Lung (tissue), 12 donors: ENCODE data around the gene RCN2. TPM values are rescaled to one million over a fixed set of nuclear protein-coding genes. Genes with fewer than 3 reads are reported as not detected.

ENCODE experiments used
- ATAC-seq: fragments of 200-7000 bp; cut with Tn5 transposase; one replicate; pipeline ENCODE4 v1.9.1; 2020; ENCODE audit warnings: moderate number of reproducible peaks; ENCODE audit not compliant: insufficient read depth, low FRiP score
- DNase-seq, 3 donors: peaks; one replicate each; pipeline ENCODE4 v3.0.0-alpha.2; 2013 to 2017
- H3K27ac ChIP-seq, 2 donors: one replicate each; pipeline ENCODE4 v1.5.1; 2013; ENCODE audit warnings: mild to moderate bottlenecking in 2 of 2, moderate library complexity in 2 of 2, control low read depth in 1 of 2, inconsistent platforms in 1 of 2, low read depth in 1 of 2, low read length in 1 of 2
- H3K27me3 ChIP-seq, 3 donors: one replicate each; pipeline ENCODE4 v1.5.1; 2013; ENCODE audit warnings: low read length in 2 of 3; ENCODE audit not compliant: control insufficient read depth in 3 of 3, insufficient read depth in 3 of 3
- H3K36me3 ChIP-seq, 4 donors: one replicate each; pipeline ENCODE4 v1.5.1; 2013; ENCODE audit warnings: low read length in 4 of 4, mild to moderate bottlenecking in 1 of 4, moderate library complexity in 1 of 4; ENCODE audit not compliant: control insufficient read depth in 4 of 4, insufficient read depth in 4 of 4
- H3K4me1 ChIP-seq, 5 donors: one replicate each; pipeline ENCODE4 v1.5.1; 2013; ENCODE audit warnings: low read length in 5 of 5, mild to moderate bottlenecking in 2 of 5, moderate library complexity in 1 of 5; ENCODE audit not compliant: control insufficient read depth in 5 of 5, insufficient read depth in 5 of 5
- H3K4me3 ChIP-seq: one replicate; pipeline ENCODE4 v1.5.1; 2013; ENCODE audit warnings: mild to moderate bottlenecking, control low read depth, moderate library complexity
- H3K9ac ChIP-seq, 2 donors: one replicate each; pipeline ENCODE4 v1.5.1; 2013; ENCODE audit warnings: low read length in 2 of 2, control low read depth in 1 of 2; ENCODE audit not compliant: insufficient read depth in 1 of 2
- H3K9me3 ChIP-seq, 4 donors: one replicate each; pipeline ENCODE4 v1.5.1; 2013; ENCODE audit warnings: low read length in 3 of 4, mild to moderate bottlenecking in 1 of 4, moderate library complexity in 1 of 4; ENCODE audit not compliant: control insufficient read depth in 4 of 4, insufficient read depth in 3 of 4
- CTCF ChIP-seq: IDR thresholded peaks from 2 replicates; pipeline ENCODE4 v1.5.1; 2012; ENCODE audit warnings: mild to moderate bottlenecking; ENCODE audit errors: control extremely low read depth, extremely low read depth
- WGBS, 2 donors: extraction: QIAGEN DNeasy Blood & Tissue Kit; methylation state at CpG; one replicate each; pipeline ENCODE4 v1.1.7; 2013; 5-methylcytosine and 5-hydroxymethylcytosine counted together
- polyA plus RNA-seq, 2 donors: library from polyadenylated mRNA; stranded (reverse); fragments of 200-250 nt; gene quantifications; one replicate each; pipeline ENCODE4 v1.2.1, GENCODE V29; 2013
- total RNA-seq, 2 donors: library from RNA; depleted of rRNA in 1 of 2; stranded (reverse); fragments of >200 nt in 1 of 2; gene quantifications; one replicate each; pipeline ENCODE4 v1.2.1, GENCODE V29; 2014 to 2021
- donor health status: control.
- donor health status: control.
- donor health status: Bipolar disorder and iron deficiency.
- donor health status: healthy.
- donor health status: DM: yes; HTN: yes; CAD: no.

The RCN2 gene
- total and polyA plus RNA-seq, 4 donors, result 28.7 to 66.1 (median 34.2) TPM

DNA sequence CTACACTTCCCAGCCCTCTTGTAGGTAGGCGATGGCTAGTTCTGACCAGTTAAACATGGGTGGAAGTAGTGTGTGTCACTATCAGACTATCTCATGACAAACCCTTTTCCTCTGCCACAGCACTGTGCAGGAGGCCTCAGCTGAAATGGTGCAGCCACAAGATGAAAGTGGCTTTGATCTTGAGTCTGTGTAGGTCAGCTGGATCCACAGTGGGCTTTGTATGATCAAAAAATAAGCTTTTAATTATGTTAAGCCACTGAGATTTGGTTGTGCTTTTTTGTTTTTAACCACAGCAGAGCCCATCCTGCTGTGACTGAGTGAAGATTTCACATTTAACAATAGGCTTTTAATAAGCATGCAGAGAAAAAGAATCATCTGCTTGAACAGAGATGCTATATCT lies 19.7 kb downstream of the RCN2 start:
- Histone ChIP-seq H3K4me1 (no peaks in the 10 kb centered on the region), H3K4me3 (no peak overlapping the region), H3K27ac (no peak overlapping the region), H3K27me3 (no peaks in the 10 kb centered on the region), H3K9ac (no peak overlapping the region), H3K9me3 (no peaks in the 10 kb centered on the region), H3K36me3 (peaks cover 5 to 22% (median 9%) of the 10 kb centered on the region in 4 donors)
- 85 to 92% methylated on average over 1 of the region's 1 CpG for WGBS, 2 donors
- no peak for DNase-seq
- TF ChIP-seq CTCF, result no peak
- ATAC-seq, result no peak

DNA sequence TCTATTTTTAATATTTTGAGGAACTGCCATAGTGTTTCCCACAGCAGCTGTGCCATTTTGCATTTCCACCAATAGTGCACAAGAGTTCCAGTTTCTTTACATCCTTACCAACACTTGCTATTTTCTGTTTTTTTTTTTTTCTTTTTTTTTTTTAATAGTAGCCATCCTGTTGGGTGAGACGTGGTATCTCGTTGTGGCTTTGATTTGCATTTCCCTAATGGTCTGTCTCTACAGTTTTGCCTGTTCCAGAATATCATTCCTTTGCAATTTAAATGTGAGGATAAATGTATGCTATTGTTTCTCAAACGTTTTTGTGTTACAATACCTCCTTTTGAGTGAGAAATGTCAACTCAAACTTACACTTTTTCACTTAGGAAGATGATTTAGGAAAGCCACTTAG lies 22.4 kb downstream of the RCN2 start:
- Histone ChIP-seq H3K9ac (no peak overlapping the region), H3K9me3 (no peaks in the 10 kb centered on the region), H3K27me3 (no peaks in the 10 kb centered on the region), H3K27ac (no peak overlapping the region), H3K36me3 (peaks cover 5 to 11% (median 8%) of the 10 kb centered on the region in 4 donors), H3K4me3 (no peak overlapping the region), H3K4me1 (no peaks in the 10 kb centered on the region)
- no peak for ATAC-seq
- WGBS, 2 donors, result 61 to 65% methylated on average over 3 of the region's 3 CpGs
- DNase-seq, result no peak
- no peak for TF ChIP-seq CTCF

GRCh38 chr15:76954744-76955143 lies 23.2 kb downstream of the RCN2 start:
- ATAC-seq (no peak), DNase-seq (no peak)
- 75 to 84% methylated on average over 2 of the region's 2 CpGs for WGBS, 2 donors
- no peak overlapping the region for H3K9ac ChIP-seq
- H3K27me3 ChIP-seq, result no peaks in the 10 kb centered on the region
- no peak for TF ChIP-seq CTCF
- H3K4me1 ChIP-seq, result no peaks in the 10 kb centered on the region
- H3K36me3 ChIP-seq, result peaks cover 5 to 8% (median 6%) of the 10 kb centered on the region in 4 donors
- no peak overlapping the region for H3K4me3 ChIP-seq
- no peaks in the 10 kb centered on the region for H3K9me3 ChIP-seq
- no peak overlapping the region for H3K27ac ChIP-seq
